NCI-H345 (cell line): Measurements from ENCODE around the gene ABO.
"Not testable (repeated sequence)": the region's sequence is repeated elsewhere in the genome, so short reads cannot be mapped to it uniquely, and the experiment has no call there.

Experiments used
- DNase-seq: peaks from one replicate; lab custom pipeline; 2025; lab: John Stamatoyannopoulos, UW

ABO gene

GRCh38 chr9:133224762-133225161, 50.2 kb downstream of the ABO start:
- DNase-seq: no peak

- not testable (repeated sequence) for DNase-seq
Observed at GRCh38 chr9:133223159-133223756, 51.7 kb downstream of the ABO start.

GRCh38 chr9:133221994-133222393, 53.0 kb downstream of the ABO start:
- DNase-seq: not testable (repeated sequence)

- no peak for DNase-seq
Observed at GRCh38 chr9:133221177-133221809, 53.7 kb downstream of the ABO start.

- DNase-seq: not testable (repeated sequence)
Observed at GRCh38 chr9:133218049-133218975, 56.7 kb downstream of the ABO start.

- DNase-seq: not testable (repeated sequence)
Observed at GRCh38 chr9:133217333-133217988, 57.5 kb downstream of the ABO start.

GRCh38 chr9:133214276-133214675, 60.7 kb downstream of the ABO start:
- not testable (repeated sequence) for DNase-seq

GRCh38 chr9:133210609-133211008, 64.4 kb downstream of the ABO start:
- no peak for DNase-seq

GRCh38 chr9:133210202-133210532, 64.8 kb downstream of the ABO start:
- no peak for DNase-seq

- DNase-seq: not testable (repeated sequence)
Observed at GRCh38 chr9:133209327-133210201, 65.4 kb downstream of the ABO start.

- not testable (repeated sequence) for DNase-seq
Observed at GRCh38 chr9:133208880-133209300, 66.1 kb downstream of the ABO start, which contains the start of gene OBP2B. TSS of gene OBP2B (minus strand) at chr9:133209250. CDS start at chr9:133209199, 51 bp downstream.

- DNase-seq: not testable (repeated sequence)
Observed at GRCh38 chr9:133208171-133208879, 66.7 kb downstream of the ABO start.

GRCh38 chr9:133207540-133208170, 67.3 kb downstream of the ABO start:
- no peak for DNase-seq

- no peak for DNase-seq
Observed at GRCh38 chr9:133207021-133207531, 67.9 kb downstream of the ABO start.

- DNase-seq: no peak
Observed at GRCh38 chr9:133205996-133206931, 68.7 kb downstream of the ABO start.

GRCh38 chr9:133205481-133205887, 69.5 kb downstream of the ABO start:
- DNase-seq: not testable (repeated sequence)
